Effector CD8-positive, alpha-beta T cell (primary cell): ENCODE measurements around the gene FAM193A.
"Not testable (repeated sequence)": the region's sequence is repeated elsewhere in the genome, so short reads cannot be mapped to it uniquely, and the experiment has no call there.

Experiments used
- DNase-seq: peaks from one replicate; lab custom pipeline; 2025; lab: John Stamatoyannopoulos, UW

Gene FAM193A

GRCh38 chr4:2650276-2650675 lies 113.8 kb downstream of the FAM193A start:
- DNase-seq, result no peak

DNA sequence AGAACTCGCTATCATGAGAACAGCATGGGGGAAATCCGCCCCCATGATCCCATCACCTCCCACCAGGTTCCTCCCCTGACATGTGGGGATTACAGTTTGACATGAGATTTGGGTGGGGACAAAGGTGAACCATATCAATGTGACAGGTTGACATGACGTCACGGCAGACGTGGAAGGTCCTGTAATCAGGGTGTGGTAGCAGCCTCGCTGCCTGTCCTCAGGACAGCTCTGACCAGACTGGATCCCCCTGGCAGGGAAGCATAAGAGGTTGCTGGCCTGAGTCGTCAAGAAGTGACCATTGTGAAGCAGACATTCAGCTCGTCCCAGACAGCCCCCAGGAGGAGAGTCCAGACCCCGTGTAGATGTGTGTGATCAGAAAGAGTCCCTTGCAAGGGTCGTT lies 115.1 kb downstream of the FAM193A start:
- DNase-seq, result no peak

GRCh38 chr4:2651998-2652397 lies 115.6 kb downstream of the FAM193A start:
- no peak for DNase-seq

DNA sequence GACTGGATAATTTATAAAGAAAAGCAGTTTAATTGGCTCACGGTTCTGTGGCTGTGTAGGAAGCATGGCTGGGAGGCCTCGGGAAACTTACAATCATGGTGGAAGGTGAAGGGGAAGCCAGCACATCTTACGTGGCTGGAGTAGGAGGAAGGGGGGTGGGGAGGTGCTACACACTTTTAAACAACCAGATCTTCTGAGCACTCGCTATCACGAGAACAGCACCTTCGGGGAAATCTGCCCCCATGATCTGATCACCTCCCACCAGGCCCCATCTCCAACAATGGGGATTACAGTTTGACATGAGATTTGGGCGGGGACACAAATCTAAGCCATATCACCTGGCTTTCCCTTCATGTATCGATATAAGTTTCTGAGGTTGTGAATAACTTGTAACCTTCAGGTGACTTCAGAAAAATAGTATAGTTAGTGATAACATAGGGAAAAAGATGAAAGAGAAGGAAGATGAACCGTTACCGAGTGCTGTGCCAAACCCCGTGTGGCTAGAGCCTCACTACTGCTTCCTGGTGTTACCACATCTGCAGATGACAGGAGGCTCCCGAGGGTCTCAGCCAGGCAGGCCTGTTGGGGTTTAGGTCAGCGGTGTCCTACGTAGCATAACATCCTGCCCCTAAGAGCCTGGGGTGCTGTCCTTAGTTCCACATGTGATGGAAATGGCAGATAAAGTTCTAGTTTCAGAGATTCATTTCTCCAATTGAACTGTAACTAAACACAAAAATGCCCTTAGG lies 116.1 kb downstream of the FAM193A start:
- DNase-seq, result no peak

DNA sequence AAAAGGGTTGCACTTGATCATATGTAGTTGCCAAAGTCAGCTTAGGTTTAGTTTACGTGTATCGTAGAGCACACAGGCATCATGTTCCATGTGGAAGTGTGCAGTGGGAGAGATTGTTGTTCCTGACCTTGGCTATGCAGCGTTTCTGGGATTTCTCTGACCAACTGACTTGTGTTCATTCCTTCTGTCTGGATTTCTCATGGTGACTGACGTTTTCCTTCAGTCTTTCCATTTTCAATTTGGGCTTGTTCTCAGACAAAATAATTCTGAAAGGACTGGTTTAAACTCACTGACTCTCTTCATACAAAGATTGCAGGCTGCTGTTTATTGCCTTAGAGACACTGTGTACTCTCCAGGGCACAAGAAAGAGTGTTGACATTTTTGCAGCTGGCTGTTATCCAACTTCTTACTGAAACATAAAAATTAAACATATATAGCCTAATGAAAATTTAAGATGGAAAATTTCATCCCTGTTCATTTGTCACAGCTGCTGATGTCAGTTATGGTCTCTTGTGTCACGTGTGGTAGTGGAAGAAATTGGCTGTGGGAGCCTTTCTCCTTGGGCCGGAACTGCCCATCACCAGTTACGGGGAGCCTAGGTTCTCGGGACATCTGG lies 124.3 kb downstream of the FAM193A start:
- no peak for DNase-seq

DNA sequence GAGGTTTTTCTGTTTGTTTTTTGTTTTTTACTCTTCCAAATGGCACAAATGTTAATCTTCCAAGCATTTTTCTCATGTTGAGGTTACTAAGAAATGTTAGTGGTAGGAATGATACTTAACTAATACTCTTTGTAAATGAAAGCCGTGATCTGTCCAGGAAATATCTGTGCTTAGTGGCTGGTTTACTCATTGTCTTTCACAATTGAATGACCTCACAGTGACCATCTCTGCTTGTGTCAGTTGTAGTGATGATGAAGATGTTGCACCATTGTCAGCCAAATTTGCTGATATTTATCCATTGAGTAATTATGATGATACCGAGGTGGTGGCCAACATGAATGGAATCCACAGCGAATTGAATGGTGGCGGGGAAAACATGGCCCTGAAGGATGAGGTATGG lies 126.2 kb downstream of the FAM193A start:
- DNase-seq, result no peak

GRCh38 chr4:2663275-2663674 lies 126.8 kb downstream of the FAM193A start:
- DNase-seq, result no peak

DNA sequence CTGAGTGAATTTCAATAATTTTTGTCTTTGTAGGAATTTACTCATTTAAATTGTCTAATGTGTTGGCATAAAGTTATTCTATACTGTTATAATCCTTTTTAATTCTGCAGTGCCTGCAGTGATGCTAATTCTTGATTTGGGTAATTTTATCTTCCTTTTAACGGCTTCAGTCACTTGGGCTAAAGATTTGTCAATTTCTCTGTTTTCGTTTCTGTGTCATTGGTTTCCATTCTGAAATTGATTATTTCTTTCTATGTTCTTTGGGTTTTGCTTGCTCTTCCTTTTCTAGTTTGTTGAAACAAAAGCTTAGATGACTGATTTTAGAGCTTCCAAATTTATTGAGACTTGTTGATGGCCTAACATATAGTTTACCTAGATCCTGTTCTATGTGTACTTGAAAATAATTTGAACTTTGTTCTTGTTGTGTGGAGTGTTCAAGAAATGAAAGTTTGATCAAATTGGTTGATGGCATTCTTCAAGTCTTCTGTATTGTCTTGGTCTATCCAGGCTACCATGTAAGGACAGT lies 130.3 kb downstream of the FAM193A start:
- DNase-seq, result no peak

DNA sequence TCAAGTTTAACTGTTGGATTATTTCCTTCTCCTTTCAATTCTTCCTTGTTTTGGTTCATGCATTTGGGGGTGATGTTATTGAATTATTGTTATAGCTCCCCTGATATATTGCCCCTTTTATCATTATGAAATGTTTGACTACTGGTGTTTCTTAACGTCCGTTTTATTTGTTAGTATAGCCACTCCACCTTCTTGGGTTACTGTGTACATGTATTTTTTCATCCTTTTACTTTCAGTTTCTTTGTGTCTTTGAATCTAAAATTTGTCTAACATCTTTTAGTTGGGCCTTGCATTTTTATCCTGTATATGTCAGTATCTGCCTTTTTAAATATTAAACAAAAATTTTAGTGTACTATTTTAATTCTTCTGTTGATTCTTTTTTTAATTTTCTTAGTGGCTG lies 131.0 kb downstream of the FAM193A start:
- no peak for DNase-seq

- no peak for DNase-seq
Measured at GRCh38 chr4:2671267-2671895, 134.9 kb downstream of the FAM193A start.

DNA sequence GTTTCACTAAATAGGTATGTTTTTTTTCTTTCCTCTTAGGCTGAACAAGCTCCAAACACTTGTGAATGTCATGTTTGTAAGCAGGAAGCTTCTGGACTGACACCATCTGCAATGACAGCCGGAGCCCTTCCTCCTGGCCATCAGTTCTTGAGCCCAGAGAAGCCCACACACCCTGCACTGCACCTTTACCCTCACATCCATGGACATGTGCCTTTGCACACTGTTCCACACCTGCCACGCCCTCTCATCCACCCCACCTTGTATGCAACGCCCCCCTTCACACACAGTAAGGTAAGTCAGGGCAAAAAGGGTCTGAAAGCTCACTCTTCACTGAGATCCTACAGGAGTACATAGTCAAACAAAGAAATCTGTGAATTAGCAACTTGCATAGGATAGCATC lies 135.6 kb downstream of the FAM193A start:
- no peak for DNase-seq

- DNase-seq, result no peak
Measured at GRCh38 chr4:2672700-2673099, 136.3 kb downstream of the FAM193A start.

DNA sequence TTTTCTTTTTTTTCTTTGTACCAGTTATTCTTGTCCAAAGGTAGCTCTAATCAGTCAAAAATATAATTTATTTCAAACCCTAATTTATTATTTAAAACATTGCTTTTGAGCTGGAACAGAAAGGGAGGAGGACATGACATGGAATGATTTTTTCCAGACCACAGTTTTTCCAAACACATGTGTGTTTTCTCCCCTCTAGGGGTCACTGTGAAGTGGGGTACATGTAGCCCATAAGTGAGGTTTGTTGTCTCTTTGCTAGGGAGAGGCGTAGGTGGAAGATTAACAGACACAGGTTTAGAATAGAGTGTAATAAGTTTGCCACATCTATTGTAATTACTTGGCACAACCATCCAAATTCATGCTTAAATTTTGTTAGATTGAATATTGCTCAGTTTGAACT lies 136.7 kb downstream of the FAM193A start:
- DNase-seq, result no peak

- DNase-seq, result not testable (repeated sequence)
Measured at GRCh38 chr4:2679762-2680161, 143.3 kb downstream of the FAM193A start.

- DNase-seq, result no peak
Measured at GRCh38 chr4:2684486-2684885, 148.0 kb downstream of the FAM193A start.

DNA sequence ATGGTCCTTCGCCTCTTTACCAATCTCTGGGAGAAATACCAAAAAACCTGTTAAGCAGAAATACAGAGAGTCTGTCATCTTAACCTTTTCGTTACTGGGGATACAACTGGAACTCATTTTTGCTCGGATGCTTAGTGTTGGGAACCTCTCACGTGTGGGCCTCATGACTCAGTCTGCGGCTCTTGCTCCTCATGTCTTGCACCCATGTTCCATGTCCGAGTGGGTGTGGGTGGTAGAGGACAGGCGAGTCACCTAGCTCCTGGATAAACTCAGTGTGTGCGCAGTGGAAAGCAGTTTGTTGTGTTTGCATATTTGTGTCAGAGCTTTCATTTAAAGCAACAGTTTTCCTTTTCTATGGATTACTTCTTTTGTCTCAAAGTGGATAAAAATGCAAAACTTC lies 149.1 kb downstream of the FAM193A start:
- no peak for DNase-seq

- no peak for DNase-seq
Measured at GRCh38 chr4:2686379-2687265, 150.2 kb downstream of the FAM193A start.

DNA sequence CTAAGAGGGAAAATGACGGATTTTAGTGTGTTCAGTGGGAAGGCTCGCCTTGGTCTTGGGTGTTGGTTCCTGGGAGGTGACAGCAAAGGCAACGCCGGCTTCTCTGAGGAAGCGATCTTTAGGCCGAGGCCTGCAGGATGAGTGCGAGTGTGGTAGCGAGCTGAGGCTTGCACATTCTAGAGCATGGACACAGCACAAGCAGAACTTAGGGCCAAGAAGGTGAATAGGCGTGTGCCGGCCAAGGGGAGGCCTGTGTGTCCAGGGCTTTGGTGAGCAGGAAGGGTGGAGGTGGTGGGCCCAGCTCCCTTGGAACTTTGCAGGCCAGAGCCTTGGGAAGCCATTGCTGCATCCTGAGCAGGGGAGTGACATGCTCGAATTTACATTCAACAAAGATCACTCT lies 151.8 kb downstream of the FAM193A start:
- no peak for DNase-seq

- no peak for DNase-seq
Measured at GRCh38 chr4:2688697-2689096, 152.2 kb downstream of the FAM193A start.

GRCh38 chr4:2689114-2689513 lies 152.7 kb downstream of the FAM193A start:
- DNase-seq, result no peak

DNA sequence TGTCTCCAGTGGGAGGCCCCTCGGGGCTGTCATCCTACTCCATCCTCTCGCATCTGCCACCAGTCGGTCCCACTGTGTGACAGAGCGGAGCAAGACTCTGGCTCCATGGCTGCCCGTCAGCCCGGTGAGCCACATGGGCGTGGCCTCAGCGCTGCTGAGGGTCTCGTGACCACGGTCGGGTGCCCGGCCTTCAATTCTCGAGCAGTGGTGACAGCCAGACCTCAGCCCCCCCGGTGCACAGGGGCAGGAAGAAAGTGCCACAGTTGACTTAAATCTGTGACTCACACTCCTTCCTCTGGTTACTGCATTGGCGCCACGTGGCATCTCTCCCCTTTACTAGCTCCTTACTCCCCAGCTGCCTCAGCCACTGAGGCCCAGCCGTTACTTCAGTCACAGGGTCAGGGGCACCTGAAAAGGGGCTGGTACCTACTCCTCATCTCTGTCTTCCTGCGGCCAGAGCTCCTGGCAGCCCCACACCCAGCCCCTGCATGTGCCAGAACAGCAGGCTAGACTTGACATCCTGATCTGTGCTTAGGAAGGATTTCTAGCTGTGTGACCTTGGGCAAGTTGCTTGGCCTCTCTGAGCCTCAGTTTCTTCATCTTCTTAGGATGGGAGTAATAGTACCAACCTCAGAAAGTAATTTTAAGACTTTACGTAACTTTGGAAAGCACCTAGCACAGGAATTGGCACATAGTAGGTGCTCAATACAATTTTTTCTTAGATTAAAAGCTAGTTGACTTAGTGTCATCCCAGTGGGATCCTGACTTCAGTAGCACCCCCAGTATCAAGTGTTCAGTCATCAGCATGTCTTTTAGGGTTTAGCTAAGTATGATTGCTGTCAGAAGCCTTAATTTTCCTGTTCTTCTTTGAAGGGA lies 153.6 kb downstream of the FAM193A start:
- no peak for DNase-seq
